ENCODE data around the gene PIGN.
A peak's percentile ranks its signal among the peaks of the same experiment; 100 is the strongest.

Gene PIGN

DNA sequence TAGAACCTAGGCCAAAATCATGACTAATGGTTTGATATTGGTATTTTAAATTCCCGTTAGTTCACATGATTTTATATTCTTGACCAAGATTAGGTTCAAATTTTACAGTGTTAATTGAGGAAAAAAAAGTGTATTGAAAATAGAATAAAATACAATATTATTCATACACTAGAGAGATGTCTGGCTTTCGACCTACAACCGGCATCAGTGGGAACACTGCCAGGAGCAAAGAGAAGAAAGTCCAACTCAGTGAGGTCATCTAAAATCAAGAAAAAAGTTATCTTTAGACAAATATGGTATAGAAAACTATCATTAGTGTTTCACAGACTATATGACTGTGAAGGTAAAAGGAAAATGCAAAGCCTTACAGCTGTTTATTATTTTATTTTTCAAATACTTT, 81.5 kb downstream of the PIGN start:
- no peak for DNase-seq

DNA sequence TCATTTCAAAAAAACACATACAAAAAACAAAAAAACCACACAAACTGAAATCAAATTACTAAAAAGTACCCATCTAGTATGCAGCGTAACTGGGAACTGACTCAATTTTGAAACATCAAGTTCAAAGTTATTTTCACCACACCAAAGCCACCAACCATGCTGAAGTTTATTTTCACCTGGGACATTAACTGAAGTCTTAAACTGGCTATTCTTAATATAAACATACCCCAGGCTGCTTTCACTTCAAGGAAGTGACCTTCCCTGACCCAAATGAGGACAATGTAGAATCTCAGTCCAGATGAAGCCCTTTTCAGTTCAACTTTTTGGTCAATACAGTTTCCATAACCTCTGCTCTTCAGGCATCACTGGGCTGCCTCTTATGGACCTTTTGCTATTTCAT, 84.6 kb downstream of the PIGN start:
- DNase-seq: no peak

DNA sequence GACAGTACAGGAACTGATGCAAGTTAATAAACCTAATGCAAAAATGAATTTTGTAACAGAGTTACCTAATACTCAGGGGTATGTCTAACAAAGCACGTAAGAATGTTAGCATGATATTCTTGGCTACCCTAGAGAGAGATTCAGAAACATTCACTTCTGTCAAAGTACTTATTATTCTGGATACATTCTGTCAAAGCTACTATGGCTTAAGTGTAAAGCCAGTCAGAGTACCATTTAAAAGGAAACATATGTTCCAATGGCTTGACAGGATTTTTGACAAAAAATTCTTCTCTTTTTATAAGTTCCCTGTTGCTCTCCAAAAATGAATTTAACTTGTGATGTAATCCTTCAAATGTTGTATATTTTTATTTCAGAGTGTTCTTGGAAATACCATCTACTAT, 85.5 kb downstream of the PIGN start:
- peak; percentile 42 for DNase-seq

DNA sequence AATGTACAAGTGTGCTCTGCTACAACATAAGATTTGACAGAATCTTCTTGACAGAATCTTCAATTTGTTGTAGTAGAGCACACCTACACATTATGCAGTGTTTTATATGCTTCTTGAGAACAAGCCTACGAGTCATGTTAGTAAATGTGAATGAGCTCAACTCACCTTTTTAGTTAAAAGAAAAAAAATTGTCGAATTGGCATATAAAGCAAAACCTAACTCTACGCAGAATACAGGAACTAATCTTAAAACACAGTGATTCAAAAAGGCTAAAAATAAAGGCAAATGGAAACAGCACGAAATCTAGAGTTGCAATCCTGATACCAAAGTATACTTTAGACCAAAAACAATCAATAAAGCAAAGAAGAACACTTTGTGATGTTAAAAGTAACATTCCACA, 87.9 kb downstream of the PIGN start:
- no peak for DNase-seq

DNA sequence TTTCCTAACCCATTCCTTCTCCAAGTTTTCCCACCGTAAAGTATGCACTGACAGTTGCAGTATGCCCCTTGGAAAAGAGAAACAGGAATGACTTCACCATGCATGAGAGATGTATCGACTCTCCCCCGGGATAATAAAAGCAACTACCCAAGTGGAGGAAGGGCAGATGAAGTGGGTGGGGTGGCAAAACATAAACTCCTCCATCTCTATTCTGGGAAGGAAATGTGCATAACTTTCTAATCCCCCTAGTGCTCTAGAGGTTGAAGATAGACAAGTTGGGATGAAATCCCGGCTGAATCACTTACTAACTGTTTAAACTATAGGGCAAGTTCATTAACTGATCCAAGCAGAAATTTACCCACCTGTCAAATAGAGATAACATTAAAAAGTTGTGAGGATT, 89.2 kb downstream of the PIGN start:
- DNase-seq: no peak

DNA sequence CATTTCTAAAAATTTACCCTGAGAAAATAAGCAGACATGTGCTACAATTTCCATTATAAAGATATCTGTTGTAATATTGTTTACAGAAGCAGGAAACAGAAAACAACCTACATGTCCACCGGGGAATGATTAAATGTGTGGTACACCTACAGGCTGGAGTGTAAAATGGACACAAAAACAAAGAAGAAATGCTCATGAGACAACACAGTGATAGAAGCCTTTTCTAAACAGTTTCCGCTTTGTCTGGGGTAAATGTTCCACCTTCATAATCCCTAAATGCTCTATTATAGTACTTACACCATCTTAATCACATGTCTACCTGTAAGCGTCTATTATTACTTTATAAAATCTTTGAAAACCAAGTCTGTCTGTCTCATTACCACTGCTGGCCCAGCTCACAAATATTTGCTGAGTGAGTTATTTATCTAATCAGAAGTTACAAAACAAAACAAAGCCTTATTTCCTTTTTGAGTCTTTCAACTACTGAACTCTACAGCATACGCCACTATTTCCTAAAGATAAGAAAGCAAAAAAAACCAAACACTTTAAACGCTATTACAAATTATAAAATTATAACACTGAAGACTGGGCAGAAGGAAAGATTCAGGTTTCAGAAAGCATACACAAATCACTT, 95.3 kb downstream of the PIGN start:
- no peak for DNase-seq

DNA sequence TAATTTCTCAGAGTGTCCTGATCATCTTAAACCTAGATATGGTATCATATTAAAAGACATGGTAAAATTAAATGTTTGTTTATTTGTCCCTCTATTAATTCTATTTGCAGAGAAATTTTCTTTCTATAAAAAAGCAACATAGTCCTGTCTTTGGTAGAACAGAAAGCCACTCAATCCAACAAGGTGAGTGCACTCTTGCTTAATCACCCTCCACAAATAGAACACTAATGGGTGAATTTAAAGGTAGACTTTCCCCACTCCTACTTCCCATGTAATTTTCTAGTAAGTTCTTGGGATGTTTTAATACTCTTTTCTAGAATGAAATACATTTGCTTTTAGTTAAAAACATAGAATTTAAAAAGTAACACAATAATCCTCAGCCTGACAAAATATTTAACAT, 97.7 kb downstream of the PIGN start:
- DNase-seq: no peak

DNA sequence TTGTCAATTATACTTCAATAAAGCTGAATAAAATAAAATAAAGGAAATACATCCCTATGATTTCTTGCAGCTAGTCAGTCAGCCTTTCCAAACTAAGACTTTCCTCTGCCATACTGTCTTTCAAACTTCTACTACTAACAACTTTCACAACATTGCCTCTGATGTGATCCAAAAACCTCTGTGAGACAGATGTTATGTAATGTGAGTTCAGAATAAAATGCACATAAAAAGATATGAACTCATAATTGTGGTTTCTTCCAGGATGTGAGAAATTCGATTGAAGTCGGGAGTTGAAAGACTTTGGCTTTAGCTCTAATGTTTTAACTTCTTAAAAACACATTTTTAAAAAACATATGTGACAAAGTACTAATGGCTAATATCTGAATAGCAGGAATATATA, 98.7 kb downstream of the PIGN start:
- DNase-seq: no peak

DNA sequence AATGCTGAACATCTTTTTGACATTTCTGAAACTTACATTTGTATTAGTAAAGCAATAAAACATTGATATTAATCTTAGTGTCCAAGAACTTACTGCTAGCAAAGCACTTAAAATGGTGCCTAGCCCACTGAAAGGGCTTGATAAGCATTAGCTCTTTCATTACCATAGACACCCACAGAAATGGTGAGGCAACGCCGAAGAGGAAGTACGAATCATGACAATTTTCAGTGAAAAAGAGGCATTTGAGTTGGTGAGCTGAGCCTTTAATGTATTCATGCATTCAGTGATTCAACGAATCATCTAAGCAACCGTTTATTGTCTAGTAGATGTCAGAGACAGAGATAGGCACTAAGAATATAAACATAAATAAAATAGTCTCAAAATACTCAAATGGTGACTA, 101.1 kb downstream of the PIGN start:
- DNase-seq: no peak

DNA sequence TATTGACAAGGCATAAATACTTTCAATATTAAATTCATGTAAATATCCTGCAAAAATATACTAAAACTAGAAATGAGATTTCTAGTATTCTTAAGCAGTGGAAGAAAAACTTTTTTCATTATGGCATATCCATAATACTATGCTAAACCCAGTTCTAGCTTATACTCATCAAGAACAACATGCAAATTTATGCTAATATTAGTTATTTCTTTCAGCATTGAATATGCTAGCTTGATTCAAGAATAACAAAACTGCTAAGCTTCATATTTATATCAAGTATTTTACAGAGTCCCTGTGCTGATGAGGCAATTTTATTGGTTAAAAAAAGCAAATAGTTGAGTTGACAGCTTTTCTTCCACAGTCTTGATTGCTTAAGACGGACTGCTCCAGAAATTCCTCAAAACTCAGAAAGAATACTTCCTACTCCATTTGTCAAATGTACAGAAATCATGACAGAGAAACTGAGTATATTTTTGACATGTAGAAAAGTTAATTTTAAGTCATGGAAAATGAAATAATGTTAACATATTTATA, 105.0 kb downstream of the PIGN start:
- DNase-seq: no peak

DNA sequence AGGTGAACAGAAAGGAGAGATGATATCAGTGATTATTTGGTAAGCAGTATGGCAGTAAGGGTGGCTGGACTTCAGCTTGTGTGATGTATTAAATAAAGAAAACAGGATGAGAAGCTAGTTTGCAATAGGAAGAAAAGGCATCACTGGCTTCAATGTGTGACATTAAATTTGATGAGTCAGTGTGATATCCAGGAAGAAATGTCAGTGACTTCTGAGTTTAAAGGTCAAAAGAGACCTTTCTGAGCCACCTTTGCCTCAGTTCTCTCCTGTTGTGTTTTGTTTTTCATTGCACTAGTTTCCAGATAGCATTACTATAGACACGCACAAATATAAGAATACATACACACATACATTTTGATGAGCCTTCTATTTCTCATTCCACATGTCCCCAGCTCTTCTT, 105.6 kb downstream of the PIGN start:
- no peak for DNase-seq

DNA sequence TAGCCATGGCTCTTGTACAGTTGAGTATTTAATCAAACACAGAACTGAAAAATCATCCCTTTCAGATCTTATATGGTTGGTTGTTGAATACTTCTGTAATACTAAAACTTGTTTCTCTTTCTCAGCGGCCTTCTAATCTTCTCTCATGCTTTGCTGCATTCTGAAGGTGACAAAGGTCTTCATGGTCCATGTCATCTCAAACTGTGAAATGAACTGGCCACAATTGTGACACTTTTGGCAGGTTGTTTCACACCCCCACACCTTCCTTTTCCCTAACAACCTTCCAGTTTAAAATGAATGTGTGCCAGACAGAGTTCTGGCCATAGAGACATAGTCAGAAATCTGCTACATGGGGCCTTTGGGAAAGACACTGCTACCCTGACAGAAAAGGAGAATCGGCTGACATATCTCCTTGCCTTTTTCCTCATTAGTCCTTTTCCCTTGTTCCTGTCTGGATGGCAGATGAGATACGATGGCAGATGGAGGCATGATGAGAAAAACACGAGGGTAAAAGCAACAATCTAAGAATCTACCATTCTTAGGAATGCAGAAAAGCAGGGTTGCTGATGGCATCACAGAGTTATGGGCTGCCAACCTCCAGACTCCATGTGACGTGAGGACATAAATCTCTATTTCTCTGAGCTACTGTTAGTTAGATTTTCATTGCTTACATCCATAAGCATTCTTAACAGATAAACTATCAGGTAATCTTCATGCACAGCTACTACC, 106.5 kb downstream of the PIGN start:
- peak; percentile 4 for DNase-seq

DNA sequence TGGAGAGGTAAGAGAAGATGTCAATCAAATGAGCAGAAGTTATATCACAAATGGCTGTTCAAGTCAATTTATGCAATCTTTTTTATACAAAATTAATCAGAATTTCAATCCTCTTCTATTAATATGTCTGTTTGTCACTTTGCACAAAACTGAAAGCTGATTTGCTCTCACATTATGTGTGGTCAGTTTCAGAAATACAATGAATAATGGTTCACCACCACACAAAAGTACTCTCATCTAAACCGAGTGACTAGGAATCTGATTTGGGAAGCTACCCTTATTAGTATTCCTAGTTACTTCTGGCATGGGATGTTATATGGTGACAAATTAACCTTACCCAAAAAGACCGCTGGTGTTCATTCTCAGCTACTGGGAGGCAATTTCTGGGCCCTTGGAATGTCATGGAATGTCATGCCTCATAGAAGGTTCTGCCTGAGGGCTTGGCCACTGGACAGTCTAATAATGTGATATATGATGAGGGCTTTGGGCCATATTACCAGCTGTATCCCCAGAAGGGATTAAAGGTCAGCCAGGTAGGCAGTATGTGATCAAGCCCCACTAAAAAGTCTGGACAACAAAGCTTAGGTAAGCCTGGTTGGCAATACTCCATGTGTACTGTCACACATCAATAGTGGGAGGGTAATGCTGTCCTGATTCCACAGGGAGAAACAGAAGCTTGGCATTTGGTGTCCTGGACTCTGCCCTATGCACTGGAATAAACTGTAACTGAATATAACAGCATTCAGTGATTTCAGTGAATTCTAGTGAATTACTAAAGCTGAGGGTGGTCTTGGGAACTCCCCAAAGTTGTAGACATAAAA, 113.2 kb downstream of the PIGN start:
- DNase-seq: no peak

DNA sequence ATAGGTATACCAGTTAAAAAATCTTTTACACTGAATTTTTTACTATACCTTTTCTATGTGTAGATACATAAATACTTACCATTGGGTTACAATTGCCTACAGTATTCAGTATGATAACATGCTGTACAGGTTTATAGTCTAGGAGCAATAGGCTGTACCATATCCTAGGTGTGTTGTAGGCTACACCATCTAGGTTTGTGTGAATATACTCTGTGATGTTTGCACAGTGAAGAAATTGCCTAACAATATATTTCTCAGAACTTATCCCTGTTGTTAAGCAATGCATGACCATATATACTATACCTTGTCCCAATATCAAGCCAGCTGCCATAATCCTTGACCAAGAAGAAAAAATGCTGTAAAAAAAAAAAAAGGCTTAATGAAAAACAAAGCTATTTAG, 114.5 kb downstream of the PIGN start:
- DNase-seq: no peak

DNA sequence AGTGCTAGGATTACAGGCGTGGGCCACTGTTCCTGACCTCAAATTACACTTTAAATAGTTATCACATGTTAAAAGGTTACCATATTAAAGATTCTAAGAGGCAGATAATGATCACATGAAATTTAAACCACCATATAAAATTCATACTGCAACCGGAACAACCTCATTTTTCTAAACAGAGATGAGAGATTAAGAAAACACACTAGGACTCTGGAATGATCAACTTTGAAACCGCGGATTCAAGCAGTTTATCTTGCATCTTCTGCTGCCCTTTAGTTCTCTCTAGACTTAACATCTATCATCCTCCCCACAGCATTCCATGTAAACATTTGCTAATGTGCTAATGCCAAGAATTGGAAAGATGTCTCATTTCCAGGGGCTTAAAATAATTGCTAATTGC, 115.8 kb downstream of the PIGN start:
- no peak for DNase-seq

DNA sequence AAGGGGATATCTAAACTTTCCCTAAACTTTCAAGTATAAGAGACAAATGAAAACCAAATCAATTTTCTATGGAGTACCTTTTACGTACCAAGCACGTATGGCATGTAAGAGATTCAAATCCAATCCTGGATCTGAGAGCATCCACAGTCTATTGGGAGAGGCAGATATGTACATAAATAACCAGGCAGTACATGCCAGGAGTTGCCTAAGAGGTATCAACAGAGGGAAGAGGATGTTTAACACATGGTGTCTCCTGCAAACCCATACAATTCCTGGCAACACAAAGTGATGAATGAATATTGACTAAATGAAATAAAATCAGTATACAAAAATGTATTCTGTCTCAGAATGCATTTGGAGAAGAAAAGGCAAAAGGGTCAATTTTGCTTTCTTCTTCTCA, 116.6 kb downstream of the PIGN start:
- DNase-seq: no peak

DNA sequence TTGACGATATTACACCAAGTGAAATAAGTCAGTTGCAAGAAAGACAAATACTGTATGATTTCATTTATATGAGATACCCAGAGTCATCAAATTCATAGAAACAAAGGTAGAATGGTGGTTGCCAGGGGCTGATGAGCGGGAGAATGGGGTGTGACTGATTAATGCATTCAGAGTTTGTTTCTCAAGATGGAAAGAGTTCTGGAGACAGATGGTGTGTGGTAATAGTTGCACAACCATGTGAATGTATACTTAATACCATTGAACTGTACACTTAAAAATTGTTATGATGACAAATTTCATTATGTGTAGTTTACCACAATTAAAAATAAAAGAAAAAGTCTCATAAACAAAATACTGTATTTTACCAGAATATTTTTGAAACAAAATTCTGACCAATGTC, 117.3 kb downstream of the PIGN start:
- no peak for DNase-seq

DNA sequence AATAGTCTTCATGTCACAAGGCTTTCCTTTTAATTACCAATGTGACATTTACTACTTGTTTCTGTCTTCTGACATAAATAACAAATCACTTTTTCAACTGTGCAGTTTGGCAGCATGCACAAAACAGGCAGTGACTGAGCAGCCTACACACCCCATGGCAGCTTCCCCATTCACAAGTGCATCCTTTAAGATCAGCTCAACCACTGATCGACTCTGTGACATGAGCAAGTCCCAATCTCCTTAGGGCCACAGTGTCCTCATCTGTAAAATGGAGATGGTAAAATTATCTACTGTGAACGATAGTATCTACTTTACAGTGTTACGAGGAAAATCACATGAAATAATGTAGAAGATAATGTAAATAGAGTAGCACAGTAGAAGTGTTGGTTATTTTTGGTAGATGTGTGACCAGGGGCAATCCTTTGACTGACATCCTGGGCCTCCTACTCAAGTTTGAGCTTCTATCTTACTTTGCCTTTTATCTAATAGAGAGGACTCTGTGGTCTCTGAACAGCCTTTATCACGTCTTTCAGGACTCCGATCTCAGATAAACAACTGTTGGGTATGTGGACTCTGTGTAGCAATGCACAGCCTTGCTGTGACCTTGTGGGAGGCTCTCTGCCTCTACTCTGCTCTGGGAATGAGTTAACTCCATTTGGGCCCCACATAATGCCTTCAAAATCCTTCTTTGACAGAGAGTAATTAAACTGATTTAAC, 120.6 kb downstream of the PIGN start:
- DNase-seq: no peak

DNA sequence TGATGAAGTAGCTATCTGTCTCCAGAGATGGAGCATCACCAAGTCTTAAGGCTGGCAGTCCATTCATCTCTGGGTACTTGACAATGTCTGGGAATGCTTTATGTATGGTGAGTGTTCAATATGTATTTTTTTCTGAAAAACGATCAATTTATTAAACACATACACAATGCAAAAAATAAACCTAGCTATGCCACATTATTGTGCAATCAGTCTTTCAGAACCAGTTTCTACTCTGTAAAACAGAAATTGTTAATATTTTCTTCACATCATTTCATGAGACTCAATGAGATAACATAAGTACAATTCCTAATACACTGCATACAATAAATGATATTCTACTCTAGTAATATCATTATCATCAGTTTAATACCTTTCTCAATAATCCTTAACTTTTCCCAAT, 122.5 kb downstream of the PIGN start:
- DNase-seq: no peak

DNA sequence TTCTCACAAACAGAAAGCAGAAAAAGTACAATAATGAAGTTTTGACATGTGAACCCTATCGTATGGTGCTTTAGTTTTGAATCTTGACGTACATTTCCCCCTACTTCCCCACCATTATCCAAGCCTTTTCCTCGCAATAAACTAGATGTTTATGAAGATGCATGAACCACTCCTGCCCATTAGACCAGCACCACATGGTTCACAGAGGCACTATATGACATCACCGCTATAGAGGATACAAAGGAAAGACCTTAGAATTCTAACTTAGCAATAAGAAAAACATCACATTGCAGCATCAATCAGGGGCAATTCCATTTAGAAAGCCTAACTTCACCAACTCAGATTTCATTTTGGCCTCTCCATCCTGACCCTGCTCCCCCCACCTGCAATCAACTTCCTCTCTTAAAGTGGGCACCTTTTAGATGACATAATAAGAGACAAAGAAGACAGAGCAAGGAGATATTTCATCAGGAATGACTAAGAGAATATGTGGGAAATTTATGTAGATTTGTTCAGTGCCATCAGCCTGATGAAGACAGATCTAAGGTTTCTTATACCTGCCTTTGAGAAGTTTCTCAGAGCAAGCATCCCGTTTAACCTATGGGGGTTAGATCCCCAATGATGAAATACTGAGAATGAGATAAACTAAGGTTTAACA, 124.9 kb downstream of the PIGN start:
- no peak for DNase-seq

DNA sequence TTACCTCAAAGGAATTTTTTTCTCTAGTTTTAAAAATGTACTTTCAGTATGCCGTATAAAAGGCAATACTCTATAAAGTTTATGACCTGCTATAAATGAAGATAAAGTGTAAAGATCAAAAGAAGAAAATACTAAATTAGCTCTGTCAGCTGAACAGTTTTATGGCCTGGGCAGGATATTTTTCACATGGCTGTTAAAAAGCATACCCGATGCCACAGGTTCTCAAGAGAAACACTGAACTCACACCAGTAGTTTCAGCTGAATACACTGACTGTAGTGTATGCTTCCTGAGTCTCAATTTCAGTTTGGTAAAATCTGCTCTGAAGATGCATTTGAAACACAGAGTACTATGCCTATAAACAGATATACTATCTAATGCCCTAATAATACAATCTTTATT, 126.0 kb downstream of the PIGN start:
- no peak for DNase-seq

DNA sequence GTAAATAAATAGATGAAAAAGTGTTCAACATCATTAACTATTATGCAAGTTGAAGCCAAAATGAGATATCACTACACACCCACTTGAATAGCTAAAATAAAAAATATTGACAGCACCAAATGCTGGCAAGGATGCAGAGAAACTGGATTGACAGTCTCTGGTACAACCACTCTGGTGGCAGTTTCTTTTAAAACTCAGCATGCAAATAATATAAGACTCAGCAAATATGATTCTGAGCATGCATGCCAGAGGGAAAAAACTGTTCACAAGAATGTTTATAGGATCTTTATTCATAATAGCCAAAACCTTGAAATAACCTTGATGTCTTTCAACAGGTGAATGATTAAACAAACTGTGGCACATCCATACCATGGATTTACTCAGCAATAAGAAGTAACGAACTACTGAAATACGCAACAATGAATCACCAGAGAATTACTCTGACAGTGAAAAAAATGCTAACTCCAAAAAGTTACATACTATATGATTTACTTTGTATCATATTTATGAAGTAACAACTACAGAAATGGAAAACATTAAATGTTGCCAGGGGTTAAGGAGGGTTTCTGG, 131.8 kb downstream of the PIGN start:
- DNase-seq: no peak

Data from eye (tissue), 1 donor.